T-cell (primary cell): ENCODE results near the gene ZCCHC9. TPM values are rescaled to one million over a fixed set of nuclear protein-coding genes. Genes with fewer than 3 reads are reported as not detected.

Experiments used
- ATAC-seq, 4 experiments: fragments of 200-7000 bp in 3 of 4; fragments of 150-1000 bp in 1 of 4; cut with Tn5 transposase; replicated peaks in 1 of 4; 1 replicate in 3 of 4; 2 replicates in 1 of 4; pipeline ENCODE4 v1.10.0; 2021; ENCODE audit warnings: moderate library complexity in 3 of 4, mild to moderate bottlenecking in 2 of 4, moderate number of reproducible peaks in 1 of 4
- CTCF ChIA-PET, 2 donors: fragments of 300-600 bp; sonication (Branson Sonifier 250); formaldehyde crosslinking; loops; one replicate each; lab custom pipeline; 2022; ENCODE audit warnings: antibody characterized with exemption in 2 of 2; lab: Charles Lee
- POLR2A ChIA-PET, 2 donors: fragments of 300-600 bp; sonication (Branson Sonifier 250); formaldehyde crosslinking; loops; one replicate each; lab custom pipeline; 2022; ENCODE audit warnings: antibody characterized with exemption in 2 of 2; lab: Charles Lee
- DNase-seq, 35 experiments: peaks; one replicate each; pipeline versions ENCODE4 v3.0.0 to v3.0.0-alpha.2; 2013 to 2023
- H3K27ac ChIP-seq: one replicate; pipeline ENCODE4 v1.5.1; 2013; ENCODE audit warnings: low read length
- H3K27me3 ChIP-seq, 2 experiments: replicated peaks in 1 of 2; 1 replicate in 1 of 2; 2 replicates in 1 of 2; pipeline versions ENCODE4 v1.6.1 to v1.7.0; 2013; ENCODE audit warnings: low read length in 1 of 2, mixed read lengths in 1 of 2; ENCODE audit not compliant: control insufficient read depth in 2 of 2, insufficient read depth in 2 of 2; ENCODE audit errors: extremely low read depth in 1 of 2
- H3K36me3 ChIP-seq, 2 donors: 1 replicate in 1 of 2; 2 replicates in 1 of 2; pipeline versions ENCODE4 v1.6.1 to v1.7.0; 2013; ENCODE audit warnings: low read length in 1 of 2; ENCODE audit not compliant: control insufficient read depth in 2 of 2, insufficient read depth in 1 of 2; ENCODE audit errors: extremely low read depth in 1 of 2
- H3K4me1 ChIP-seq, 2 experiments: 1 replicate in 1 of 2; 2 replicates in 1 of 2; pipeline versions ENCODE4 v1.6.1 to v1.7.0; 2013; ENCODE audit warnings: low read length in 2 of 2, mixed read lengths in 1 of 2; ENCODE audit not compliant: insufficient read depth in 2 of 2, control insufficient read depth in 1 of 2; ENCODE audit errors: extremely low read depth in 1 of 2
- H3K4me3 ChIP-seq, 2 donors: 1 replicate in 1 of 2; 2 replicates in 1 of 2; pipeline versions ENCODE4 v1.5.1 to v1.7.0; 2013; ENCODE audit warnings: mild to moderate bottlenecking in 2 of 2, low read length in 1 of 2, moderate library complexity in 1 of 2; ENCODE audit not compliant: control insufficient read depth in 1 of 2; ENCODE audit errors: extremely low read depth in 1 of 2
- H3K9me3 ChIP-seq: 2 replicates; pipeline ENCODE4 v1.7.0; 2013
- H3K27ac Mint-ChIP-seq, 2 donors: one replicate each; pipeline ENCODE4 v1.8.0; 2020 to 2021; ENCODE audit warnings: mild to moderate bottlenecking in 2 of 2, mixed read lengths in 2 of 2
- H3K27me3 Mint-ChIP-seq, 2 donors: one replicate each; pipeline ENCODE4 v1.8.0; 2021 to 2022; ENCODE audit warnings: mixed read lengths in 2 of 2
- H3K36me3 Mint-ChIP-seq: one replicate; pipeline ENCODE4 v1.8.0; 2021; ENCODE audit warnings: mixed read lengths
- H3K4me1 Mint-ChIP-seq, 3 donors: one replicate each; pipeline ENCODE4 v1.8.0; 2020 to 2022; ENCODE audit warnings: mixed read lengths in 3 of 3, mild to moderate bottlenecking in 1 of 3
- H3K4me3 Mint-ChIP-seq, 3 donors: one replicate each; pipeline ENCODE4 v1.8.0; 2020 to 2022; ENCODE audit warnings: mild to moderate bottlenecking in 3 of 3, mixed read lengths in 3 of 3, moderate library complexity in 3 of 3
- H3K9me3 Mint-ChIP-seq, 3 donors: one replicate each; pipeline ENCODE4 v1.8.0; 2020 to 2022; ENCODE audit warnings: mixed read lengths in 3 of 3
- WGBS: methylation state at CpG from one replicate; pipeline ENCODE4 v1.1.5; 2013; ENCODE audit warnings: missing lambda C conversion rate; ENCODE audit not compliant: insufficient coverage; 5-methylcytosine and 5-hydroxymethylcytosine counted together
- total RNA-seq, 35 experiments: library from RNA in 6 of 35; stranded (reverse) in 6 of 35; fragments of 120-200 nt in 1 of 35; gene quantifications; one replicate each; pipeline versions ENCODE4 v1.2.1 to v1.2.4 and lab custom pipeline; 2013 to 2026

The ZCCHC9 gene
- 10 to 100 TPM; 15.9 to 25.7 (median 22.3) TPM for total RNA-seq
- total RNA-seq (2013), result 24.2 TPM
- total RNA-seq (lab: John Stamatoyannopoulos, UW), result 14.3 to 55.3 (median 28.6) reads per million in 29 experiments

GRCh38 chr5:81301271-81302015 lies at the start of gene ZCCHC9:
TSS of gene ZCCHC9 (plus strand) at chr5:81301587. CDS start at chr5:81304758, 3,171 bp downstream.
- peak; percentile 94 to 96 (median 95) for ATAC-seq
- Mint-ChIP-seq H3K27me3 (no peaks in the 10 kb centered on the region), H3K4me1 (peaks cover 51 to 61% (median 57%) of the 10 kb centered on the region in 3 donors), H3K27ac (peak within 1 kb of the TSS; percentile 90 to 92), H3K4me3 (peak within 1 kb of the TSS; percentile 88 to 92 (median 91)), H3K36me3 (peaks cover 8% of the 10 kb centered on the region), H3K9me3 (no peaks in the 10 kb centered on the region)
- Histone ChIP-seq H3K4me3 (peak within 1 kb of the TSS; percentile 74 to 99), H3K36me3 (no peaks in the 10 kb centered on the region), H3K27ac (peak within 1 kb of the TSS; percentile 81), H3K27me3 (no peaks in the 10 kb centered on the region), H3K9me3 (no peaks in the 10 kb centered on the region), H3K4me1 (peaks cover 16 to 26% of the 10 kb centered on the region in 2 experiments)
- WGBS, result under 1% methylated on average over 46 of the region's 54 CpGs
- ChIA-PET POLR2A (interaction anchor here in 1 of 2 donors (0.5 to 0.6 kb wide), 3 partner anchors 450 to 1046 kb away, joined by 3 read pairs; partner anchors contain the start of gene SERINC5), CTCF (interaction anchor here (0.5 to 1.3 kb wide), 5 partner anchors 8 to 864 kb away, joined by 3 to 6 read pairs (median 4); no protein-coding TSS in a partner anchor)
- DNase-seq, result peak; percentile 74 to 96 (median 92)

GRCh38 chr5:81251922-81252321 lies 49.5 kb upstream of the ZCCHC9 start:
- Mint-ChIP-seq H3K27ac (no peak overlapping the region), H3K27me3 (no peaks in the 10 kb centered on the region), H3K36me3 (peaks cover 36% of the 10 kb centered on the region), H3K4me3 (no peak overlapping the region), H3K4me1 (no peaks in the 10 kb centered on the region), H3K9me3 (no peaks in the 10 kb centered on the region)
- no peaks in the 10 kb centered on the region for H3K9me3 ChIP-seq
- H3K4me3 ChIP-seq, result no peak overlapping the region
- no peaks in the 10 kb centered on the region for H3K36me3 ChIP-seq
- no peaks in the 10 kb centered on the region for H3K4me1 ChIP-seq
- ATAC-seq (no peak), DNase-seq (no peak)
- CTCF ChIA-PET, result no interaction called here
- POLR2A ChIA-PET, result no interaction called here
- no peak overlapping the region for H3K27ac ChIP-seq
- no peaks in the 10 kb centered on the region for H3K27me3 ChIP-seq
- WGBS, result 100% methylated on average over 1 of the region's 5 CpGs

- H3K36me3 Mint-ChIP-seq, result peaks cover 42% of the 10 kb centered on the region
These were observed 48.5 kb upstream of the ZCCHC9 start for GRCh38 chr5:81252904-81253303.

GRCh38 chr5:81253875-81254274 lies 47.5 kb upstream of the ZCCHC9 start:
- ChIA-PET CTCF (no interaction called here), POLR2A (no interaction called here)
- no peaks in the 10 kb centered on the region for H3K36me3 ChIP-seq
- H3K4me3 ChIP-seq, result no peak overlapping the region
- H3K9me3 ChIP-seq, result no peaks in the 10 kb centered on the region
- WGBS, result no CpG with 5 or more reads among the region's 4 CpGs
- Mint-ChIP-seq H3K27me3 (no peaks in the 10 kb centered on the region), H3K4me3 (no peak overlapping the region), H3K27ac (no peak overlapping the region), H3K36me3 (peaks cover 46% of the 10 kb centered on the region), H3K4me1 (peaks cover 0 to 2% (median 0%) of the 10 kb centered on the region in 3 donors), H3K9me3 (no peaks in the 10 kb centered on the region)
- no peaks in the 10 kb centered on the region for H3K27me3 ChIP-seq
- ATAC-seq (no peak), DNase-seq (no peak)
- no peak overlapping the region for H3K27ac ChIP-seq
- no peaks in the 10 kb centered on the region for H3K4me1 ChIP-seq

More at GRCh38 chr5:81252904-81253303, 48.5 kb upstream of the ZCCHC9 start:
- H3K4me3 Mint-ChIP-seq, result no peak overlapping the region
- ChIA-PET POLR2A (no interaction called here), CTCF (no interaction called here)
- Histone ChIP-seq H3K4me1 (no peaks in the 10 kb centered on the region), H3K4me3 (no peak overlapping the region), H3K27me3 (no peaks in the 10 kb centered on the region), H3K9me3 (no peaks in the 10 kb centered on the region), H3K27ac (no peak overlapping the region), H3K36me3 (no peaks in the 10 kb centered on the region)
- peaks cover 0 to 2% (median 0%) of the 10 kb centered on the region in 3 donors for H3K4me1 Mint-ChIP-seq
- H3K27me3 Mint-ChIP-seq, result no peaks in the 10 kb centered on the region
- no peak for DNase-seq
- no CpG with 5 or more reads among the region's 1 CpG for WGBS
- no peak overlapping the region for H3K27ac Mint-ChIP-seq
- no peak for ATAC-seq
- no peaks in the 10 kb centered on the region for H3K9me3 Mint-ChIP-seq

DNA sequence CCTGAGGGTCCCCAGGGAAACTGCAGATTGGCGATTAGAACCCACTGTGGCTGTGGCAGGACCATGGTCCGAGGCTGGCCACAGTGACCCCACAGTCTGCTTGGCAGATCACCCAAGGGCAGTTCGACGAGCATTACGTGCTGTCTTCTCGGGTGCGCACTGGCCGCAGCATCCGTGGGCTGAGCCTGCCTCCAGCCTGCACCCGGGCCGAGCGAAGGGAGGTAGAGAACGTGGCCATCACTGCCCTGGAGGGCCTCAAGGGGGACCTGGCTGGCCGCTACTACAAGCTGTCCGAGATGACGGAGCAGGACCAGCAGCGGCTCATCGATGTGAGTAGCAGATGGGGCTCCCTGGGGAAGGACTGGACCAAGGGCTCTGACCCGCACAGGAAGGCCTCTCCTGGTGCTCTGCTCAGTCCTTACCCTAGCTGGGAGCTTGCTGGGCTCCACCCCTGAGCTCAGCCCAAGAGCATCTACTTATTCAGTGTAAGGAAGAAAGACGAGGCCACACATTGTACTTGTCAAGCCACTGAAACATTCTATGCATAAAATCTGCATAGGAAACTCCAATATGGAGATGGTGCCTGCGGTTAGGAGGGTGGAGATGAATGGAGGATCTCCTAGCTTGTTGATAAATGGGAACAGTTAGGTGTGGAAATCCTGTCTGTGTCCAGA lies 46.4 kb upstream of the ZCCHC9 start:
- no peak overlapping the region for H3K27ac Mint-ChIP-seq
- ChIA-PET CTCF (interaction anchor here in 1 of 2 donors (0.6 kb wide), 1 partner anchor 686 kb away, joined by 3 read pairs; no protein-coding TSS in a partner anchor), POLR2A (no interaction called here)
- no peak overlapping the region for H3K4me3 Mint-ChIP-seq
- Histone ChIP-seq H3K4me1 (no peaks in the 10 kb centered on the region), H3K27ac (no peak overlapping the region), H3K36me3 (no peaks in the 10 kb centered on the region), H3K27me3 (no peaks in the 10 kb centered on the region), H3K4me3 (no peak overlapping the region), H3K9me3 (no peaks in the 10 kb centered on the region)
- H3K9me3 Mint-ChIP-seq, result peaks cover 4 to 5% (median 5%) of the 10 kb centered on the region in 3 donors
- DNase-seq (no peak), ATAC-seq (no peak)
- peaks cover 0 to 2% (median 0%) of the 10 kb centered on the region in 3 donors for H3K4me1 Mint-ChIP-seq
- no peaks in the 10 kb centered on the region for H3K27me3 Mint-ChIP-seq
- H3K36me3 Mint-ChIP-seq, result peaks cover 50% of the 10 kb centered on the region
- 96% methylated on average over 21 of the region's 21 CpGs for WGBS

- no peak overlapping the region for H3K4me3 ChIP-seq
- H3K9me3 ChIP-seq, result no peaks in the 10 kb centered on the region
- POLR2A ChIA-PET, result no interaction called here
- H3K4me1 ChIP-seq, result no peaks in the 10 kb centered on the region
- WGBS, result 88% methylated on average over 1 of the region's 1 CpG
- H3K27me3 Mint-ChIP-seq, result no peaks in the 10 kb centered on the region
- peaks cover 53% of the 10 kb centered on the region for H3K36me3 Mint-ChIP-seq
- no peak overlapping the region for H3K27ac Mint-ChIP-seq
- CTCF ChIA-PET, result interaction anchor here in 1 of 2 donors (0.5 to 0.6 kb wide), 2 partner anchors 30 to 39 kb away, joined by 3 to 5 read pairs; no protein-coding TSS in a partner anchor
- H3K27me3 ChIP-seq, result no peaks in the 10 kb centered on the region
- no peak overlapping the region for H3K4me3 Mint-ChIP-seq
- no peak for DNase-seq
- no peak for ATAC-seq
- H3K4me1 Mint-ChIP-seq, result peaks cover 0 to 7% (median 2%) of the 10 kb centered on the region in 3 donors
- peaks cover 9 to 19% (median 11%) of the 10 kb centered on the region in 3 donors for H3K9me3 Mint-ChIP-seq
- H3K36me3 ChIP-seq, result no peaks in the 10 kb centered on the region
- H3K27ac ChIP-seq, result no peak overlapping the region
These were observed 44.6 kb upstream of the ZCCHC9 start for GRCh38 chr5:81256766-81257165.
